SH-SY5Y (cell line): ENCODE results near the gene KCNQ5.

Experiments used
- GATA2 ChIP-seq: IDR thresholded peaks from 2 replicates; pipeline ENCODE4 v1.6.1; 2011; ENCODE audit warnings: mild to moderate bottlenecking, low read depth, low read length
- GATA3 ChIP-seq: IDR thresholded peaks from 2 replicates; pipeline ENCODE4 v1.6.1; 2011; ENCODE audit warnings: low read depth, mild to moderate bottlenecking, low read length, moderate library complexity

DNA sequence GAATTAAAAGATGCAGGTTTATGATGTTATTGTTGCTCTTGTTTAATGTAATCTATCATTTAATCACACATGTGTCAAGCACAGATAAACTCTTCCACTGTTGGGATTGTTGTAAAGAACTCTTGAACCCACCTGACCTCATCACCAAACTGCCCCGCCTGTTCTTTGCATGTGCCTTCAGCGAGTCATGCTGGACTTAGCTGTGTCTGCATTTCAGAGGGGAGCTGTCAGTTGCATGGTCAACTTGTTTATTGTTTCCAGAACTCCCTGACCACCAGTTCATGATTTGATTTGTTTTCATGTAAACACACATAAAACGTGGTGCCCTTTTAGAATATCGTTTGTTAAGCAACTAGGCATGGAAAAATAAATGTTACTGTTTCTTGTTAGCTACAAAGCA is 509.8 kb downstream of the KCNQ5 start:
- no peak for TF ChIP-seq GATA2
- TF ChIP-seq GATA3, result no peak
